GM23338 (cell line): ENCODE data around the gene GNG10. TPM values are rescaled to one million over a fixed set of nuclear protein-coding genes. Genes with fewer than 3 reads are reported as not detected.

Experiments
- ATAC-seq: fragments of 200-7000 bp; cut with Tn5 transposase; 3 replicates; pipeline ENCODE4 v1.9.1; 2020
- DNase-seq: peaks from one replicate; pipeline ENCODE4 v3.0.0-alpha.2; 2015; ENCODE audit warnings: low spot score
- H2AFZ ChIP-seq: fragments of 200-600 bp; sonication (generic); 2 replicates; pipeline ENCODE4 v1.8.0; 2016; ENCODE audit warnings: antibody characterized with exemption, mild to moderate bottlenecking, moderate library complexity
- H3F3A ChIP-seq: fragments of 200-600 bp; sonication (generic); replicated peaks from 2 replicates; pipeline ENCODE4 v1.8.0; 2017; ENCODE audit warnings: antibody characterized with exemption, mixed run types, low read depth
- H3K27ac ChIP-seq: fragments of 200-600 bp; sonication (generic); 2 replicates; pipeline ENCODE4 v1.6.1; 2016; ENCODE audit warnings: low read depth
- H3K27me3 ChIP-seq: fragments of 200-600 bp; sonication (generic); 2 replicates; pipeline ENCODE4 v1.8.0; 2016; ENCODE audit warnings: mild to moderate bottlenecking, mixed run types, moderate library complexity; ENCODE audit not compliant: insufficient read depth
- H3K36me3 ChIP-seq: fragments of 200-600 bp; sonication (generic); 2 replicates; pipeline ENCODE4 v1.8.0; 2016; ENCODE audit warnings: mild to moderate bottlenecking; ENCODE audit not compliant: insufficient read depth
- H3K4me1 ChIP-seq: fragments of 200-600 bp; sonication (generic); 2 replicates; pipeline ENCODE4 v1.8.0; 2016; ENCODE audit warnings: mild to moderate bottlenecking, moderate library complexity; ENCODE audit not compliant: insufficient read depth
- H3K4me2 ChIP-seq: fragments of 200-600 bp; sonication (generic); 2 replicates; pipeline ENCODE4 v1.7.1; 2017; ENCODE audit warnings: mixed run types
- H3K4me3 ChIP-seq: fragments of 200-600 bp; sonication (generic); 2 replicates; pipeline ENCODE4 v1.6.1; 2016; ENCODE audit warnings: mixed run types
- H3K79me2 ChIP-seq: fragments of 200-600 bp; sonication (generic); replicated peaks from 2 replicates; pipeline ENCODE4 v1.8.0; 2017; ENCODE audit warnings: mild to moderate bottlenecking; ENCODE audit not compliant: insufficient read depth
- H3K9me2 ChIP-seq: fragments of 200-600 bp; sonication (generic); 2 replicates; pipeline ENCODE4 v1.8.0; 2017; ENCODE audit not compliant: insufficient read depth
- H4K20me1 ChIP-seq: fragments of 200-600 bp; sonication (generic); replicated peaks from 2 replicates; pipeline ENCODE4 v1.8.0; 2017; ENCODE audit warnings: mild to moderate bottlenecking; ENCODE audit not compliant: insufficient read depth
- H3K27ac Mint-ChIP-seq: 2 replicates; pipeline ENCODE4 v1.8.0; 2020; ENCODE audit warnings: inconsistent platforms, mild to moderate bottlenecking, moderate library complexity, mixed read lengths
- H3K27me3 Mint-ChIP-seq: 3 replicates; pipeline ENCODE4 v1.8.0; 2022; ENCODE audit warnings: low read depth, mild to moderate bottlenecking, moderate library complexity, mixed read lengths, inconsistent platforms; ENCODE audit not compliant: insufficient read depth, poor library complexity
- H3K36me3 Mint-ChIP-seq: 3 replicates; pipeline ENCODE4 v1.8.0; 2021; ENCODE audit warnings: low read depth, mild to moderate bottlenecking, inconsistent platforms, moderate library complexity, mixed read lengths
- H3K4me1 Mint-ChIP-seq: 3 replicates; pipeline ENCODE4 v1.8.0; 2020; ENCODE audit warnings: mild to moderate bottlenecking, inconsistent platforms, mixed read lengths
- H3K4me3 Mint-ChIP-seq: 3 replicates; pipeline ENCODE4 v1.8.0; 2021; ENCODE audit warnings: moderate library complexity, mild to moderate bottlenecking, inconsistent platforms, mixed read lengths
- H3K9me3 Mint-ChIP-seq: 3 replicates; pipeline ENCODE4 v1.8.0; 2020; ENCODE audit warnings: moderate library complexity, mild to moderate bottlenecking, inconsistent platforms, mixed read lengths
- CREB1 ChIP-seq: fragments of 250-450 bp; sonication (Bioruptor Pico); IDR thresholded peaks from 2 replicates; pipeline ENCODE4 v1.5.0; 2020; ENCODE audit warnings: low read depth, mild to moderate bottlenecking, moderate library complexity
- EZH2 ChIP-seq: fragments of 200-600 bp; sonication (generic); IDR thresholded peaks from one replicate; pipeline ENCODE4 v1.8.0; 2017; ENCODE audit warnings: antibody characterized with exemption, mild to moderate bottlenecking, low read depth; ENCODE audit not compliant: unreplicated experiment
- EZH2phosphoT487 ChIP-seq: fragments of 200-600 bp; sonication (generic); IDR thresholded peaks from one replicate; pipeline ENCODE4 v1.8.1; 2018; ENCODE audit warnings: antibody characterized with exemption; ENCODE audit not compliant: unreplicated experiment
- JUNB ChIP-seq: IDR thresholded peaks from one replicate; pipeline ENCODE4 v1.6.1; 2016; ENCODE audit warnings: antibody characterized with exemption; ENCODE audit not compliant: unreplicated experiment
- NANOG ChIP-seq: IDR thresholded peaks from 2 replicates; pipeline ENCODE4 v1.6.1; 2016; ENCODE audit warnings: antibody characterized with exemption, borderline replicate concordance
- POLR2AphosphoS5 ChIP-seq: IDR thresholded peaks from 2 replicates; pipeline ENCODE4 v1.6.1; 2016; ENCODE audit warnings: antibody characterized with exemption, low read depth
- STAT1 ChIP-seq: IDR thresholded peaks from one replicate; pipeline ENCODE4 v1.6.1; 2016; ENCODE audit warnings: antibody characterized with exemption; ENCODE audit not compliant: unreplicated experiment
- ZNF114 ChIP-seq: fragments of 250-450 bp; sonication (Bioruptor Pico); IDR thresholded peaks from 2 replicates; pipeline ENCODE4 v1.5.0; 2020; ENCODE audit warnings: mild to moderate bottlenecking, moderate library complexity
- ZNF331 ChIP-seq: fragments of 250-450 bp; sonication (Bioruptor Pico); IDR thresholded peaks from 2 replicates; pipeline ENCODE4 v1.5.0; 2020; ENCODE audit warnings: low read depth, mild to moderate bottlenecking, moderate library complexity
- polyA plus RNA-seq: library from polyadenylated mRNA; unstranded; fragments of >200 nt; fragmentation: Nextera tagmentation; extraction: Ambion mirVana; gene quantifications from 2 replicates; pipeline ENCODE4 v1.2.1, GENCODE V29; 2016
- total RNA-seq: library from RNA; depleted of rRNA; stranded (reverse); fragments of >200 nt; shearing (Covaris generic); gene quantifications from 2 replicates; pipeline ENCODE4 v1.2.3, GENCODE V29; 2014
- TF ChIP-seq, protein P1 (sequence below): fragments of 250-450 bp; sonication (Bioruptor Pico); IDR thresholded peaks from 2 replicates; pipeline ENCODE4 v1.5.0; 2020; ENCODE audit warnings: mild to moderate bottlenecking, moderate library complexity
- TF ChIP-seq, protein P2 (sequence below), 2 experiments: fragments of 200-600 bp in 1 of 2; sonication (generic) in 1 of 2; conservative IDR thresholded peaks; 2 replicates each; pipeline versions ENCODE4 v1.5.1 to v1.6.1; 2016 to 2017; ENCODE audit warnings: antibody characterized with exemption in 2 of 2, low read depth in 2 of 2, mild to moderate bottlenecking in 2 of 2, moderate library complexity in 1 of 2
- TF ChIP-seq, protein P3 (sequence below): IDR thresholded peaks from 2 replicates; pipeline ENCODE4 v1.6.1; 2016; ENCODE audit warnings: antibody characterized with exemption
- TF ChIP-seq, protein P4 (sequence below): IDR thresholded peaks from one replicate; pipeline ENCODE4 v1.6.1; 2018; ENCODE audit warnings: antibody characterized with exemption; ENCODE audit not compliant: unreplicated experiment

GNG10 gene
- total and polyA plus RNA-seq, 2 experiments from 2014 or later: 49.9 to 61.2 TPM

DNA sequence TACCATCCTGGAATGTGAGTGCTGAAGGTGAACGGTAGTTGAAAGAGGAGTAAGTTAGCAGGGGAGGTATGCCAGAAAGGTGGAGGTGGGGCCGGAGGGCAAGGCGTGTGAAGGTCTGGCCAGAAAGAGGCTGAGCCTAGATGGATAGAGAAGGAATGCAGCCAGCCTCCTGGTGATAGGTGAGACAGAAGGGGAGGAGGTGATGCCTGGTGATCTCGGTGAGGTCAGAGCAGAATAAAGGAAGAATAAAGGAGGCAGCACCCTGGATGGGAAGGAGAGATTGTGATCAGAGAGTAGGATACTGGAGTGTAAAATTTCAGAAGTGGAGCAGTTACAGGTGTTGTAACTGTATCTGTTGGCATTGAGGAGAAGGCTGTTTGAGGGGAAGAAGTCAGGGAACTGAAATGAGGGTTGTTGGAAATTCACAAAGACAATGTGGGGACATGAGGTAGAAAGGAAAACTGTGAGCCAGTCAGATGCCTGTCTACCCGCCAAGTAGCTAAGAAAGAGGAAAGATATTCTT, 2.0 kb downstream of the GNG10 start:
- Histone ChIP-seq H3K9me2 (no peaks in the 10 kb centered on the region), H2AFZ (no peak overlapping the region), H3K4me1 (peaks cover 10% of the 10 kb centered on the region), H3K4me2 (peak overlapping the region; percentile 94), H3K4me3 (peak overlapping the region; percentile 78; the same call in 1 of the 2 replicates), H3K79me2 (peaks cover 33% of the 10 kb centered on the region), H3K27me3 (peaks cover 18% of the 10 kb centered on the region), H3F3A (no peaks in the 10 kb centered on the region), H3K36me3 (no peaks in the 10 kb centered on the region), H3K27ac (no peak overlapping the region), H4K20me1 (no peaks in the 10 kb centered on the region; the same call in 1 of the 2 replicates)
- peaks cover 19% of the 10 kb centered on the region for H3K36me3 Mint-ChIP-seq
- peak; percentile 78 for ATAC-seq
- H3K9me3 Mint-ChIP-seq: no peaks in the 10 kb centered on the region
- H3K4me3 Mint-ChIP-seq: peak overlapping the region; percentile 94
- peak; percentile 80 for DNase-seq
- H3K4me1 Mint-ChIP-seq: peaks cover 16% of the 10 kb centered on the region
- H3K27ac Mint-ChIP-seq: peak overlapping the region; percentile 15; the same call in 1 of the 2 replicates
- TF ChIP-seq, protein P1, sequence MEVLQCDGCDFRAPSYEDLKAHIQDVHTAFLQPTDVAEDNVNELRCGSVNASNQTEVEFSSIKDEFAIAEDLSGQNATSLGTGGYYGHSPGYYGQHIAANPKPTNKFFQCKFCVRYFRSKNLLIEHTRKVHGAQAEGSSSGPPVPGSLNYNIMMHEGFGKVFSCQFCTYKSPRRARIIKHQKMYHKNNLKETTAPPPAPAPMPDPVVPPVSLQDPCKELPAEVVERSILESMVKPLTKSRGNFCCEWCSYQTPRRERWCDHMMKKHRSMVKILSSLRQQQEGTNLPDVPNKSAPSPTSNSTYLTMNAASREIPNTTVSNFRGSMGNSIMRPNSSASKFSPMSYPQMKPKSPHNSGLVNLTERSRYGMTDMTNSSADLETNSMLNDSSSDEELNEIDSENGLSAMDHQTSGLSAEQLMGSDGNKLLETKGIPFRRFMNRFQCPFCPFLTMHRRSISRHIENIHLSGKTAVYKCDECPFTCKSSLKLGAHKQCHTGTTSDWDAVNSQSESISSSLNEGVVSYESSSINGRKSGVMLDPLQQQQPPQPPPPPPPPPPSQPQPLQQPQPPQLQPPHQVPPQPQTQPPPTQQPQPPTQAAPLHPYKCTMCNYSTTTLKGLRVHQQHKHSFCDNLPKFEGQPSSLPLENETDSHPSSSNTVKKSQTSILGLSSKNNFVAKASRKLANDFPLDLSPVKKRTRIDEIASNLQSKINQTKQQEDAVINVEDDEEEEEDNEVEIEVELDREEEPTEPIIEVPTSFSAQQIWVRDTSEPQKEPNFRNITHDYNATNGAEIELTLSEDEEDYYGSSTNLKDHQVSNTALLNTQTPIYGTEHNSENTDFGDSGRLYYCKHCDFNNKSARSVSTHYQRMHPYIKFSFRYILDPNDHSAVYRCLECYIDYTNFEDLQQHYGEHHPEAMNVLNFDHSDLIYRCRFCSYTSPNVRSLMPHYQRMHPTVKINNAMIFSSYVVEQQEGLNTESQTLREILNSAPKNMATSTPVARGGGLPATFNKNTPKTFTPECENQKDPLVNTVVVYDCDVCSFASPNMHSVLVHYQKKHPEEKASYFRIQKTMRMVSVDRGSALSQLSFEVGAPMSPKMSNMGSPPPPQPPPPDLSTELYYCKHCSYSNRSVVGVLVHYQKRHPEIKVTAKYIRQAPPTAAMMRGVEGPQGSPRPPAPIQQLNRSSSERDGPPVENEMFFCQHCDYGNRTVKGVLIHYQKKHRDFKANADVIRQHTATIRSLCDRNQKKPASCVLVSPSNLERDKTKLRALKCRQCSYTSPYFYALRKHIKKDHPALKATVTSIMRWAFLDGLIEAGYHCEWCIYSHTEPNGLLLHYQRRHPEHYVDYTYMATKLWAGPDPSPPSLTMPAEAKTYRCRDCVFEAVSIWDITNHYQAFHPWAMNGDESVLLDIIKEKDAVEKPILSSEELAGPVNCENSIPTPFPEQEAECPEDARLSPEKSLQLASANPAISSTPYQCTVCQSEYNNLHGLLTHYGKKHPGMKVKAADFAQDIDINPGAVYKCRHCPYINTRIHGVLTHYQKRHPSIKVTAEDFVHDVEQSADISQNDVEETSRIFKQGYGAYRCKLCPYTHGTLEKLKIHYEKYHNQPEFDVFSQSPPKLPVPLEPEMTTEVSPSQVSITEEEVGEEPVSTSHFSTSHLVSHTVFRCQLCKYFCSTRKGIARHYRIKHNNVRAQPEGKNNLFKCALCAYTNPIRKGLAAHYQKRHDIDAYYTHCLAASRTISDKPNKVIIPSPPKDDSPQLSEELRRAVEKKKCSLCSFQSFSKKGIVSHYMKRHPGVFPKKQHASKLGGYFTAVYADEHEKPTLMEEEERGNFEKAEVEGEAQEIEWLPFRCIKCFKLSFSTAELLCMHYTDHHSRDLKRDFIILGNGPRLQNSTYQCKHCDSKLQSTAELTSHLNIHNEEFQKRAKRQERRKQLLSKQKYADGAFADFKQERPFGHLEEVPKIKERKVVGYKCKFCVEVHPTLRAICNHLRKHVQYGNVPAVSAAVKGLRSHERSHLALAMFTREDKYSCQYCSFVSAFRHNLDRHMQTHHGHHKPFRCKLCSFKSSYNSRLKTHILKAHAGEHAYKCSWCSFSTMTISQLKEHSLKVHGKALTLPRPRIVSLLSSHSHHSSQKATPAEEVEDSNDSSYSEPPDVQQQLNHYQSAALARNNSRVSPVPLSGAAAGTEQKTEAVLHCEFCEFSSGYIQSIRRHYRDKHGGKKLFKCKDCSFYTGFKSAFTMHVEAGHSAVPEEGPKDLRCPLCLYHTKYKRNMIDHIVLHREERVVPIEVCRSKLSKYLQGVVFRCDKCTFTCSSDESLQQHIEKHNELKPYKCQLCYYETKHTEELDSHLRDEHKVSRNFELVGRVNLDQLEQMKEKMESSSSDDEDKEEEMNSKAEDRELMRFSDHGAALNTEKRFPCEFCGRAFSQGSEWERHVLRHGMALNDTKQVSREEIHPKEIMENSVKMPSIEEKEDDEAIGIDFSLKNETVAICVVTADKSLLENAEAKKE: no peak
- TF ChIP-seq, protein P2, sequence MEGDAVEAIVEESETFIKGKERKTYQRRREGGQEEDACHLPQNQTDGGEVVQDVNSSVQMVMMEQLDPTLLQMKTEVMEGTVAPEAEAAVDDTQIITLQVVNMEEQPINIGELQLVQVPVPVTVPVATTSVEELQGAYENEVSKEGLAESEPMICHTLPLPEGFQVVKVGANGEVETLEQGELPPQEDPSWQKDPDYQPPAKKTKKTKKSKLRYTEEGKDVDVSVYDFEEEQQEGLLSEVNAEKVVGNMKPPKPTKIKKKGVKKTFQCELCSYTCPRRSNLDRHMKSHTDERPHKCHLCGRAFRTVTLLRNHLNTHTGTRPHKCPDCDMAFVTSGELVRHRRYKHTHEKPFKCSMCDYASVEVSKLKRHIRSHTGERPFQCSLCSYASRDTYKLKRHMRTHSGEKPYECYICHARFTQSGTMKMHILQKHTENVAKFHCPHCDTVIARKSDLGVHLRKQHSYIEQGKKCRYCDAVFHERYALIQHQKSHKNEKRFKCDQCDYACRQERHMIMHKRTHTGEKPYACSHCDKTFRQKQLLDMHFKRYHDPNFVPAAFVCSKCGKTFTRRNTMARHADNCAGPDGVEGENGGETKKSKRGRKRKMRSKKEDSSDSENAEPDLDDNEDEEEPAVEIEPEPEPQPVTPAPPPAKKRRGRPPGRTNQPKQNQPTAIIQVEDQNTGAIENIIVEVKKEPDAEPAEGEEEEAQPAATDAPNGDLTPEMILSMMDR (conservative IDR thresholded peaks at IDR 0.05; ENCODE audit: low read depth in 2 of 2): no peak
- TF ChIP-seq NANOG (no peak), EZH2 (no peak), POLR2AphosphoS5 (no peak), JUNB (no peak), ZNF114 (CRISPR knock-in tag) (no peak), CREB1 (no peak), STAT1 (no peak), EZH2phosphoT487 (no peak), ZNF331 (no peak)
- TF ChIP-seq, protein P3, sequence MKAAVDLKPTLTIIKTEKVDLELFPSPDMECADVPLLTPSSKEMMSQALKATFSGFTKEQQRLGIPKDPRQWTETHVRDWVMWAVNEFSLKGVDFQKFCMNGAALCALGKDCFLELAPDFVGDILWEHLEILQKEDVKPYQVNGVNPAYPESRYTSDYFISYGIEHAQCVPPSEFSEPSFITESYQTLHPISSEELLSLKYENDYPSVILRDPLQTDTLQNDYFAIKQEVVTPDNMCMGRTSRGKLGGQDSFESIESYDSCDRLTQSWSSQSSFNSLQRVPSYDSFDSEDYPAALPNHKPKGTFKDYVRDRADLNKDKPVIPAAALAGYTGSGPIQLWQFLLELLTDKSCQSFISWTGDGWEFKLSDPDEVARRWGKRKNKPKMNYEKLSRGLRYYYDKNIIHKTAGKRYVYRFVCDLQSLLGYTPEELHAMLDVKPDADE: no peak
- TF ChIP-seq, protein P4, sequence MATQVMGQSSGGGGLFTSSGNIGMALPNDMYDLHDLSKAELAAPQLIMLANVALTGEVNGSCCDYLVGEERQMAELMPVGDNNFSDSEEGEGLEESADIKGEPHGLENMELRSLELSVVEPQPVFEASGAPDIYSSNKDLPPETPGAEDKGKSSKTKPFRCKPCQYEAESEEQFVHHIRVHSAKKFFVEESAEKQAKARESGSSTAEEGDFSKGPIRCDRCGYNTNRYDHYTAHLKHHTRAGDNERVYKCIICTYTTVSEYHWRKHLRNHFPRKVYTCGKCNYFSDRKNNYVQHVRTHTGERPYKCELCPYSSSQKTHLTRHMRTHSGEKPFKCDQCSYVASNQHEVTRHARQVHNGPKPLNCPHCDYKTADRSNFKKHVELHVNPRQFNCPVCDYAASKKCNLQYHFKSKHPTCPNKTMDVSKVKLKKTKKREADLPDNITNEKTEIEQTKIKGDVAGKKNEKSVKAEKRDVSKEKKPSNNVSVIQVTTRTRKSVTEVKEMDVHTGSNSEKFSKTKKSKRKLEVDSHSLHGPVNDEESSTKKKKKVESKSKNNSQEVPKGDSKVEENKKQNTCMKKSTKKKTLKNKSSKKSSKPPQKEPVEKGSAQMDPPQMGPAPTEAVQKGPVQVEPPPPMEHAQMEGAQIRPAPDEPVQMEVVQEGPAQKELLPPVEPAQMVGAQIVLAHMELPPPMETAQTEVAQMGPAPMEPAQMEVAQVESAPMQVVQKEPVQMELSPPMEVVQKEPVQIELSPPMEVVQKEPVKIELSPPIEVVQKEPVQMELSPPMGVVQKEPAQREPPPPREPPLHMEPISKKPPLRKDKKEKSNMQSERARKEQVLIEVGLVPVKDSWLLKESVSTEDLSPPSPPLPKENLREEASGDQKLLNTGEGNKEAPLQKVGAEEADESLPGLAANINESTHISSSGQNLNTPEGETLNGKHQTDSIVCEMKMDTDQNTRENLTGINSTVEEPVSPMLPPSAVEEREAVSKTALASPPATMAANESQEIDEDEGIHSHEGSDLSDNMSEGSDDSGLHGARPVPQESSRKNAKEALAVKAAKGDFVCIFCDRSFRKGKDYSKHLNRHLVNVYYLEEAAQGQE: no peak
- peaks cover 19% of the 10 kb centered on the region for H3K27me3 Mint-ChIP-seq
